DMS153 treated with DMSO at 0.1 percent for 48 hours (cell line): ENCODE results near the gene TMEM255A.

ENCODE experiments used
- DNase-seq: peaks from one replicate; lab custom pipeline; 2025; ENCODE audit not compliant: unreplicated experiment; lab: John Stamatoyannopoulos, UW

TMEM255A gene

GRCh38 chrX:120213438-120214265 is 97.6 kb downstream of the TMEM255A start:
- peak; percentile 53 for DNase-seq
